HL-60/S4 (cell line): Measurements from ENCODE around the gene CAPZB.

ENCODE experiments used
- in situ Hi-C: fragments of 300-500 bp; cut with MboI; formaldehyde crosslinking; loops from 2 replicates; pipeline ENCODE4 v1.14.3; 2022; ENCODE audit warnings: low sequenced_read_pairs

The CAPZB gene

GRCh38 chr1:19432943-19433718, 52.2 kb downstream of the CAPZB start:
- in situ Hi-C loops, result no loop called here

- in situ Hi-C loops, result no loop called here
These were observed 54.9 kb downstream of the CAPZB start for GRCh38 chr1:19430121-19431068.

- in situ Hi-C loops, result no loop called here
These were observed 55.7 kb downstream of the CAPZB start for GRCh38 chr1:19429611-19430010.

- in situ Hi-C loops, result no loop called here
These were observed 58.1 kb downstream of the CAPZB start for GRCh38 chr1:19427087-19427781.

- in situ Hi-C loops, result no loop called here
These were observed 58.8 kb downstream of the CAPZB start for GRCh38 chr1:19426294-19427086.

- in situ Hi-C loops, result no loop called here
These were observed 59.6 kb downstream of the CAPZB start for GRCh38 chr1:19425646-19426239.

- in situ Hi-C loops, result no loop called here
These were observed 60.4 kb downstream of the CAPZB start for GRCh38 chr1:19424651-19425570.

- in situ Hi-C loops, result no loop called here
These were observed 62.2 kb downstream of the CAPZB start for GRCh38 chr1:19423130-19423529.

GRCh38 chr1:19421365-19421764, 64.0 kb downstream of the CAPZB start:
- in situ Hi-C loops, result no loop called here

- in situ Hi-C loops, result no loop called here
These were observed 64.7 kb downstream of the CAPZB start for GRCh38 chr1:19420606-19421005.

- in situ Hi-C loops, result no loop called here
These were observed 65.6 kb downstream of the CAPZB start for GRCh38 chr1:19419691-19420090.

- in situ Hi-C loops, result no loop called here
These were observed 66.8 kb downstream of the CAPZB start for GRCh38 chr1:19418503-19418971.

- in situ Hi-C loops, result no loop called here
These were observed 68.3 kb downstream of the CAPZB start for GRCh38 chr1:19416921-19417470.

- in situ Hi-C loops, result no loop called here
These were observed 69.2 kb downstream of the CAPZB start for GRCh38 chr1:19416145-19416544.

GRCh38 chr1:19414515-19415121, 70.7 kb downstream of the CAPZB start:
- in situ Hi-C loops, result no loop called here

GRCh38 chr1:19413999-19414398, 71.3 kb downstream of the CAPZB start:
- in situ Hi-C loops, result no loop called here

GRCh38 chr1:19412654-19413053, 72.7 kb downstream of the CAPZB start:
- in situ Hi-C loops, result no loop called here

- in situ Hi-C loops, result no loop called here
These were observed 73.7 kb downstream of the CAPZB start for GRCh38 chr1:19411612-19412011.
